Astrocyte of the cerebellum (primary cell): ENCODE measurements around the gene IMMT.

Source experiments
- DNase-seq: peaks from one replicate; pipeline ENCODE4 v3.0.0-alpha.2; 2011; ENCODE audit warnings: low read depth
- H3K4me3 ChIP-seq: 2 replicates; pipeline ENCODE4 v1.5.1; 2011; ENCODE audit warnings: mild to moderate bottlenecking, low read depth, low read length, moderate library complexity
- CTCF ChIP-seq: IDR thresholded peaks from 2 replicates; pipeline ENCODE4 v1.5.1; 2012; ENCODE audit warnings: low read length, low read depth, moderate library complexity, mild to moderate bottlenecking; ENCODE audit errors: missing control alignments
- in situ Hi-C: cut with HindIII; loops from 2 replicates; pipeline ENCODE4 v1.10.0; 2017; ENCODE audit warnings: low sequenced_read_pairs

IMMT gene

DNA sequence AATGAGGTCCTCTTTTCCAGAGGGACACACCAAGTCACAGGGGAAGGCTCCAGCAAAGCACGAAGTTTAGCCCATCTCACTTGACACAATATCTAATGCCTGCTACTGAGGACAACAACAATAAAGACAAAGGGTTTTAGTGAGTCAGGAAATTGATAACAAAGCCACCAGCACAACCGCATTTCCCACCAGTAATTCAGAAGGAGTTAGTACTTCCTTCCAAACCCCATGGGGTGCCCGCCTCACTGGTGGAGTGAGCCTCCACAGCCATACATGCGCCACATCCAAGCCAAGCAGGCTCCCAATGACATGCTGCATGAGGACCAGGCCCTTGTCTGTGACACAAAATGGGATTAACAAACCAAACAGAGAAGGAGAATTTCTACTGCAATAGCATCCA lies 44.1 kb upstream of the IMMT start:
- no peak for DNase-seq
- TF ChIP-seq CTCF = no peak

DNA sequence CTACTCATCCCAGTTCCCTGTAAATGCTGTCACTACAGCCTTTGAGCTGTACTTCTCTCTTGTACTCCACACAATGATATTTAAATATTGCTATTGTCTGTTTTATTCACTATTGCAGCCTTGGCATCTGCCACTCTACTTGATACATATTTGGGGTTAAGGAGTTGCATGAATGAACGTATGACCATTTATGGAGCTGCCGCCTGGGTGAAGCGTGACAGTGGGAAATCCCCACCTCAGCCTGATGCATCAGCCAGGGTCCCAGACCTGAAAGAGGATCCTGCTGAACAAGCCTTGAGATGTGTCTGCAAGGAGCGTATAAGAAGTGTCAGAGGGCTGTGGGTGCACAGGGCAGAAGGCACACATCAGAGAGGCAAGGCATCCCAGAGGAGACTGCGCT lies 43.1 kb upstream of the IMMT start:
- in situ Hi-C loops = no loop called here
- no peak for DNase-seq
- H3K4me3 ChIP-seq = no peak overlapping the region
- no peak for TF ChIP-seq CTCF

More for the DNA sequence above, 44.1 kb upstream of the IMMT start:
- in situ Hi-C loops = no loop called here
- no peak overlapping the region for H3K4me3 ChIP-seq

GRCh38 chr2:86237172-86237571 lies 41.9 kb upstream of the IMMT start:
- in situ Hi-C loops = no loop called here
- TF ChIP-seq CTCF = no peak
- DNase-seq = no peak
- H3K4me3 ChIP-seq = no peak overlapping the region

DNA sequence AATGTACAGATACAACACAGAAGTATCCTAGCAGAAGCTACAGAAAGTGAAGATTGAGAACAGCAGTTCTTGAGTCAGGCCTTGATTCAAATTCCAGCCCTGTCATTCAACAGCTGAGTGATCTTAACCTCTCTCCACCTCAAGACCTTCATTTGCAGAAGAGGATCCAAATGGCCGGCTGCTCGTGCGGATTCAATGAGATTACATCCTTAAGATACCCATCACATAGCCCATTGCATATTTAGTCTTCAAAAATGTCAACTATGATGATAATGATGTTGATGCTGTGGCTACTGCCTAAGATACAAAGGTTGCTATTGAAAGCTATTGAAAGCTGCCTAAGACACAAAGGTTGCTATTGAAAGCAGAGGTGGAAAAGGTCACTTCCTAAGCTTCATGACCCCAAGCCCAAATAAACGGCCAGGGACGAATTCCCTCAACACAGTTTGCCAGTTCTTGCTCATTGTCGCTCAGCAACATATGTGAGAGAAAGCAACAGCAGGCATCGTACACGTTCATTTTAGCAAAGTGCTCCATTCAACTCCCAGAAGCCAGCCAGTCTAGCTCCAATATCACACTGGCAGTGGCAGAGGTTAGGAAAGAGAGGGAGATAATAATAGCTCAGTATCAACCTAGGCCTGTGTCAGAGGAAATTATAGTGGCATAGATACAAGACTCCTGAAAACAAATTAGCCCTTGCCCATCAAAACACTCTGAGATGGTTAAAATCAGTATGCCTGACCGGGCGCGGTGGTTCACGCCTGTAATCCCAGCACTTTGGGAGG lies 40.1 kb upstream of the IMMT start:
- no peak for TF ChIP-seq CTCF
- no peak for DNase-seq
- in situ Hi-C loops = no loop called here

GRCh38 chr2:86234563-86235131 lies 39.4 kb upstream of the IMMT start:
- no peak overlapping the region for H3K4me3 ChIP-seq
- in situ Hi-C loops = no loop called here
- DNase-seq = no peak
- TF ChIP-seq CTCF = no peak

More for the DNA sequence above, 40.1 kb upstream of the IMMT start:
- H3K4me3 ChIP-seq = no peak overlapping the region

DNA sequence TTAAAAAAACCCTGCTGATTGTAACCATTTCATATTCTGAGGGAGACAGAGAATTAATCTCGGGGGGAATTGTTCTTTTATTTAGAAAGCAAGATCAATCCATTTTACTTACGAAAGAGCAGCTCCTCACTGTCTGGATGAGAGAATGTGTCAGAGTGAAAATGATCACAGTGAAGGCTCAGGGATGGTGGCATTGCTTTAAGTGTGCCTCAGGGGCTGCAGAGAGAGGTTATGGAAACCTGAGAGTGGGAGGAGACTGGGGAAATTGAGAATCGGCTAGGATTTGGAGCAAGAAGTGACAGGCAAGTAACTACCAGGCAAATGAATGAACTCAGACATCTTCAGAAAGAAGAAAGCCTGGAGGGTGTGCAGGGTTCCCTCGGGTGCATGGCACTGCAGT lies 38.2 kb upstream of the IMMT start:
- H3K4me3 ChIP-seq = no peak overlapping the region
- in situ Hi-C loops = no loop called here
- TF ChIP-seq CTCF = no peak
- no peak for DNase-seq
